Stimulated activated CD4-positive, alpha-beta T cell treated with anti-CD3 and anti-CD28 coated beads, Interleukin-1b, Interleukin-23, amount 100 ng/mL, for 4 hours (primary cell): Measurements from ENCODE around the gene PTPRN2.
"Not testable (repeated sequence)": the region's sequence is repeated elsewhere in the genome, so short reads cannot be mapped to it uniquely, and the experiment has no call there.

ENCODE experiments used
- DNase-seq, 2 donors: peaks; one replicate each; pipeline ENCODE4 v3.0.0-alpha.2; 2020; ENCODE audit warnings: low read depth in 2 of 2

The PTPRN2 gene

GRCh38 chr7:157609516-157609915 is 978.1 kb downstream of the PTPRN2 start:
- DNase-seq: no peak

GRCh38 chr7:157607218-157607617 is 980.4 kb downstream of the PTPRN2 start:
- DNase-seq: no peak

GRCh38 chr7:157606140-157606539 is 981.5 kb downstream of the PTPRN2 start:
- DNase-seq: no peak

- no peak for DNase-seq
These were observed 982.0 kb downstream of the PTPRN2 start for GRCh38 chr7:157605638-157606037.

- DNase-seq: no peak
These were observed 982.8 kb downstream of the PTPRN2 start for GRCh38 chr7:157604661-157605381.

GRCh38 chr7:157603716-157604115 is 983.9 kb downstream of the PTPRN2 start:
- DNase-seq: no peak

- no peak for DNase-seq
These were observed 984.6 kb downstream of the PTPRN2 start for GRCh38 chr7:157603005-157603404.

- DNase-seq: no peak
These were observed 985.0 kb downstream of the PTPRN2 start for GRCh38 chr7:157602581-157602980.

GRCh38 chr7:157602156-157602555 is 985.5 kb downstream of the PTPRN2 start:
- no peak for DNase-seq

GRCh38 chr7:157601530-157601929 is 986.1 kb downstream of the PTPRN2 start:
- no peak for DNase-seq

- DNase-seq: no peak
These were observed 988.1 kb downstream of the PTPRN2 start for GRCh38 chr7:157599491-157599890.

GRCh38 chr7:157597562-157597961 is 990.1 kb downstream of the PTPRN2 start:
- DNase-seq: no peak

GRCh38 chr7:157596881-157597280 is 990.7 kb downstream of the PTPRN2 start:
- DNase-seq: no peak

- no peak for DNase-seq
These were observed 991.2 kb downstream of the PTPRN2 start for GRCh38 chr7:157596471-157596870.

GRCh38 chr7:157596026-157596425 is 991.6 kb downstream of the PTPRN2 start:
- DNase-seq: no peak

GRCh38 chr7:157595086-157595855 is 992.4 kb downstream of the PTPRN2 start:
- no peak for DNase-seq

GRCh38 chr7:157594306-157594705 is 993.3 kb downstream of the PTPRN2 start:
- no peak for DNase-seq

- no peak for DNase-seq
These were observed 994.1 kb downstream of the PTPRN2 start for GRCh38 chr7:157593541-157593940.

- not testable (repeated sequence) for DNase-seq
These were observed 994.8 kb downstream of the PTPRN2 start for GRCh38 chr7:157592636-157593320.

GRCh38 chr7:157590526-157590925 is 997.1 kb downstream of the PTPRN2 start:
- DNase-seq: no peak

- no peak for DNase-seq
These were observed 997.9 kb downstream of the PTPRN2 start for GRCh38 chr7:157589680-157590079.

- no peak for DNase-seq
These were observed 999.6 kb downstream of the PTPRN2 start for GRCh38 chr7:157587805-157588560.
